Activated T-cell treated with anti-CD3 and anti-CD28 coated beads, Interleukin-2, amount 50 U/mL, for 72 hours (primary cell): ENCODE data around the gene CGB2. TPM values are rescaled to one million over a fixed set of nuclear protein-coding genes. Genes with fewer than 3 reads are reported as not detected.
"Not testable (repeated sequence)": the region's sequence is repeated elsewhere in the genome, so short reads cannot be mapped to it uniquely, and the experiment has no call there.

Source experiments
- ATAC-seq, 2 donors: fragments of 150-1000 bp; cut with Tn5 transposase; replicated peaks in 1 of 2; 2 replicates each; pipeline ENCODE4 v1.10.0; 2021; ENCODE audit warnings: moderate library complexity in 2 of 2, mild to moderate bottlenecking in 1 of 2
- DNase-seq, 2 donors: peaks; one replicate each; pipeline ENCODE4 v3.0.0; 2021 to 2022; ENCODE audit warnings: mixed read lengths in 1 of 2
- H3K27ac Mint-ChIP-seq: one replicate; pipeline ENCODE4 v1.8.0; 2022; ENCODE audit warnings: mild to moderate bottlenecking, moderate library complexity, mixed read lengths
- H3K27me3 Mint-ChIP-seq: one replicate; pipeline ENCODE4 v1.8.0; 2022; ENCODE audit warnings: low read depth, mixed read lengths
- H3K36me3 Mint-ChIP-seq, 2 donors: one replicate each; pipeline ENCODE4 v1.8.0; 2022; ENCODE audit warnings: mixed read lengths in 2 of 2, mild to moderate bottlenecking in 1 of 2; ENCODE audit not compliant: insufficient read depth in 2 of 2
- H3K4me1 Mint-ChIP-seq: one replicate; pipeline ENCODE4 v1.8.0; 2022; ENCODE audit warnings: low read depth, mixed read lengths
- H3K4me3 Mint-ChIP-seq, 2 donors: one replicate each; pipeline ENCODE4 v1.8.0; 2022; ENCODE audit warnings: mild to moderate bottlenecking in 2 of 2, mixed read lengths in 2 of 2, moderate library complexity in 2 of 2
- H3K9me3 Mint-ChIP-seq, 2 donors: one replicate each; pipeline ENCODE4 v1.8.0; 2022; ENCODE audit warnings: mixed read lengths in 2 of 2
- total RNA-seq, 2 donors: library from RNA; stranded (reverse); gene quantifications; one replicate each; pipeline ENCODE4 v1.2.3, GENCODE V29; 2022

CGB2 gene
- total RNA-seq, 2 donors from 2014 or later: 1.4 TPM; not detected in 1

DNA sequence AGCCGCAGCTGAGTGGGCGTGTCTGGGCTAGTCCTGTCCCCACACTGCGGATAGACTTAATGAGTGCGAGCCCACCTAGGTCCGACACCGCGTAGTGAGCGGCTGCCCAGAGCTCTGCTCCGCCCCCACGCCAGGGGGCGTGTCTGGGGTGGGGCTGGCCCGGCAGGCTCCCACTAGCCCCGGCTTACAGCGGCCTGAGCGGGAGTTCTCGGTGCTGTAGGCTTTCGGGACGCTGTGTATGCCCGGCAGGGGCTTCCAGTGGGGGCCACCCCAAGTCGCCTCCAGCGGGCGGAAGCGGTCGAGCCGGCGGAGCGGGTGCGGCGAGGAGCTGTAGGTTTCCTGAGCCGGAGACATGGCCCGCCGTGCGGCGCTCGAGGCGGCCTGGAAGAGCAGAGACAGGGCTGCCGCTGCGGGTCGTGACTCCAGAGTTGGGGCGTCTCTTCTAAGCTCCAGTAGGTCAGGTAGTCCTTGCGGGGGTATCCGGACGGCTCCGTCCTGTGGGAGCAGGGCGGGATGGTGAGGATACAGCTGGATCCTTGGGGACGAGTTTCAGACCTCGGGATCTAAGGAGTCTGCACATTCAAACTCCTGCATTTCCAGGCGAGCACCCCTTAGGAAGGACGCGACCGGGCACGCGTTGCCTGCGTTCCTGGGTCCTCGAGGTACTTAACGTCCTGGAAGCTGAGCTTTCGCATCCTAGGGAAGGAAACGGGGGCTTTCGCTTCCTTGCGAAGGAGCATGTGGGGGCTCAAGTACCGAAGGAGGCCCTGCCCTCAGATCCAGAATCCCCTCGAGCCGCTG is 24.6 kb downstream of the CGB2 start:
- Mint-ChIP-seq H3K4me1 (peaks cover 25% of the 10 kb centered on the region), H3K4me3 (peak overlapping the region; percentile 85 to 91), H3K36me3 (no peaks in the 10 kb centered on the region), H3K27ac (no peak overlapping the region), H3K9me3 (no peaks in the 10 kb centered on the region), H3K27me3 (peaks cover 49% of the 10 kb centered on the region)
- DNase-seq: peak; percentile 61 to 70
- ATAC-seq: peak; percentile 79 to 87

DNA sequence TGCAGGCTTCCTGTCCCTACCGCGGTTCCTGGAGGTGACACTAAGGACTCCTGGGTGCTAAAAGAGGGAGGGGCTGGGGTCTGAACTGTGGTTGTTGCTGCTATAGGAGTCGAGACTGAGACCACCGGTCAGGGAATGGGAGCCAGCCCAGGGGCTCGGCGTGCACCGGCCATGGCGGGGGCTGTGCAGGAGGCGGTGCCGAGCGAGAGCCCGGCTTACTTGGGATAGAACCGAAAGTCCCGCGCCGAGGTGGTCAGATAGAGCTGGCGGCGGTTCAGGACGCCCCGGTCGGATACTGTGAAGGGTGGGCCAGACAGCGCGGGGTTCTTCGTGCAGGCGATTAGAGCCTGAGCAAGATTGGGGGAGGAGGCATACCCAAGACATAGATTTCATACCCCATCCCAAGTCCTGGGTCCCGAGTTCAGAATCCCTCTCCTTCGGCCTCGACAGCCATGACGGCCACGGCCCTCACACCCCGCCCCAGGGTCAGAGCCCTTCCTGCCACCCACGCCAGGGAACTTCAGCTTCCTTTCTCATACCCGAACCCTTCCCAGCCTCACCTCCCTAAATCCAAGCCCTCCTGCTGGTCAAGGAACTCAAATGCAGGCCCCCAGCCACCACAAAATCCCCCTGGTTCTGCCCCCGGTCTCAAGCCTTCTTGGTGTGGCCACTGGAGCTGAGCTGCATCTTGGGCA is 25.4 kb downstream of the CGB2 start:
- H3K4me1 Mint-ChIP-seq: peaks cover 25% of the 10 kb centered on the region
- not testable (repeated sequence) for DNase-seq, H3K36me3 Mint-ChIP-seq, H3K27ac Mint-ChIP-seq, H3K9me3 Mint-ChIP-seq
- peak overlapping the region; percentile 85 to 91 for H3K4me3 Mint-ChIP-seq
- peaks cover 54% of the 10 kb centered on the region for H3K27me3 Mint-ChIP-seq
- ATAC-seq: peak in 1 of 2 donors; percentile 20

DNA sequence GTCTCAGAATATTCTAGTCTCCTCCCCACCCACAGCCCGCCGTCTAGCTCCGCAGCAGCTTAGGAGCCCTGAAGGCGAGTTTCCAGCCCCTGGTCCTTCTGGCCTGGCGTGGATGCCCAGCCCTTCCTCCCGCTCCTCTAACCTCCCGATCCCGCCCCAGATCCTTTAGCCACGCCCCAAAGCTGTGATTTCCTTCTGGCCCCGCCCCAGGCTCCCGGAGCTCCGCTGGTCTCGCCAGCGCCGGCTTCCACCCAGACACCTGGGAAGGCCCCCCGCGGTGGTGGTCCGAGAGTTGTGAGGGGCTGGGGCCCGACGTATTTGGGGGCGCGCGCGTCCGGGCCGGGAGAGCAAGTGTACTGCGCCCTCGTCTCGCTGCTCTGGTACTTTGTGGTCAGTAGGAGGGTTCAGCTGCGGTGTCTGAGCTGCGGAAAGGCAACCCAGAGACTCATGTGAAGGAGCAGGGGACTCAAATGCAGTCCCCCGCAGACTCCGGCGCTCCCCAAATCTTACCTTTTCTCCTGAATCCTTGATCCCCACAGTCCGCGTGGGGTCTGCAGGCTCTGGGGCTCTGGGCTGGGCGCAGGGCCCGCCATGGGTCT is 26.0 kb downstream of the CGB2 start, which contains the start of gene CGB7:
CGB7 (minus strand) TSS at position 114 of the 599 bp plus-strand sequence. CDS start 2,374 bp downstream, outside the sequence.
- ATAC-seq (peak; percentile 41 to 45), DNase-seq (peak; percentile 39 to 40)
- peak within 1 kb of the TSS; percentile 85 to 91 for H3K4me3 Mint-ChIP-seq
- H3K4me1 Mint-ChIP-seq: peaks cover 25% of the 10 kb centered on the region
- no peaks in the 10 kb centered on the region for H3K9me3 Mint-ChIP-seq
- peaks cover 54% of the 10 kb centered on the region for H3K27me3 Mint-ChIP-seq
- H3K27ac Mint-ChIP-seq: no peak within 1 kb of the TSS
- no peaks in the 10 kb centered on the region for H3K36me3 Mint-ChIP-seq

DNA sequence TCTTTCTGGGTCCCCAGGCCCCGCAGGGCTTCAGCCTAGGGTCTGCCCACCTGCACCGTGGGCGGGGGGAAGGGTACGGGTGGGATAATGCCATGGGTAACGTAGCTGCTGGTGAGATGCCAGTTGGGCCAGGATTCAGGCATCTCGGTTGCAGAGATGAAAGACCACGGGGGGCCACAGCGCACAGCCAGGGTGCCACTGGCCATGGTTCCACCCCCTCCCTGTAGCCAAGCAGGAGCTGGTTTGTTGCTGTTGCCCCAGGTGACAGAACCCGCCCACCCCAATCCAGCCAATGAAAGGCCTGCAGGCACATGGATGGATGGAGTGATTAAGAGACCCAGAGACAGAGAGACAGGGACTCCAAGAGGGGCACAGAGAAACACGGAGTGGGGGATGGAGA is 26.9 kb downstream of the CGB2 start:
- H3K4me3 Mint-ChIP-seq: peak overlapping the region in 1 of 2 donors; percentile 91
- H3K27me3 Mint-ChIP-seq: peaks cover 63% of the 10 kb centered on the region
- no peak overlapping the region for H3K27ac Mint-ChIP-seq
- no peaks in the 10 kb centered on the region for H3K36me3 Mint-ChIP-seq
- H3K4me1 Mint-ChIP-seq: peaks cover 25% of the 10 kb centered on the region
- ATAC-seq (peak in 1 of 2 donors; percentile 43), DNase-seq (peak; percentile 39 to 57)
- H3K9me3 Mint-ChIP-seq: no peaks in the 10 kb centered on the region

DNA sequence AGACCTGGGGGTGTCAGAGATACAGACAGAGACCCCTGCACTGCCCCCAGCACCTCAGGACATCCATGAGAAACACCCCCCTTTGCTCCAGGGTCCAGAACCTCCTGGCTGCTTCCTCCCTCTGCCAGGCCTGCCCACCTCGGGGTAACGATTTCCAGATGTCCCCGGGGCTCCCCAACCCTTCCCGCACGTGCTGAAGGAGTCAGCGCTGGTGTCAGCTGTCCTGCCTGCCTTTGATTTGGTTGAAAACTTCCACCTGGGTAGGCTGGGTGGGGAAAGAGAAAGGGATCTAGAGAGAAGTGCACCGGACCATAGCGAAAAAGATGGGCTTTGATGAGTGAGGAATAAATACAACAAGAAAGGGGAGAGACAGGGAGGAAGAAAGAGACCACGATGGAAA is 27.4 kb downstream of the CGB2 start:
- Mint-ChIP-seq H3K4me3 (no peak overlapping the region), H3K27ac (no peak overlapping the region), H3K4me1 (peaks cover 25% of the 10 kb centered on the region), H3K9me3 (no peaks in the 10 kb centered on the region), H3K27me3 (peaks cover 66% of the 10 kb centered on the region), H3K36me3 (no peaks in the 10 kb centered on the region)
- DNase-seq (no peak), ATAC-seq (no peak)

DNA sequence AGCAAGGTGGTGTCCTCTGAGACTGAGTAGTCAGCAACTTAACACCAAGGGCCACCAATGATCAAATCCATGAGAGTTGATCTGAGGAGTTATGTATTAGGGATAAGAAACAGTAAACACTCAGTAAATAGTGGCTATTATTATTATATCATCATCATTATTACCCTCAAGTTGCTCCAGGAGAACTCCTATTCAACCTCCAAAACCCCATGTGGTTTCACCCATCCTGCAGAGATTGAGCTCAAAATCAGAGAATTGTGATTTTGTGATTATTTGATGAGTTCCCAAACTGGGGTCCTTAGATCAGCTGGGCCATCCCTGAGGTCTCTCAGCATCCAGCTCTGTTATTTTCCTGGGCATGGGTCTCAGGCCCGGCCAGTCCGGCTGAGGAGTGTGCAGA is 29.3 kb downstream of the CGB2 start:
- no peak overlapping the region for H3K4me3 Mint-ChIP-seq
- no peak for ATAC-seq
- peaks cover 75% of the 10 kb centered on the region for H3K27me3 Mint-ChIP-seq
- H3K4me1 Mint-ChIP-seq: peaks cover 21% of the 10 kb centered on the region
- no peak overlapping the region for H3K27ac Mint-ChIP-seq
- H3K36me3 Mint-ChIP-seq: no peaks in the 10 kb centered on the region
- DNase-seq: no peak
- H3K9me3 Mint-ChIP-seq: no peaks in the 10 kb centered on the region

DNA sequence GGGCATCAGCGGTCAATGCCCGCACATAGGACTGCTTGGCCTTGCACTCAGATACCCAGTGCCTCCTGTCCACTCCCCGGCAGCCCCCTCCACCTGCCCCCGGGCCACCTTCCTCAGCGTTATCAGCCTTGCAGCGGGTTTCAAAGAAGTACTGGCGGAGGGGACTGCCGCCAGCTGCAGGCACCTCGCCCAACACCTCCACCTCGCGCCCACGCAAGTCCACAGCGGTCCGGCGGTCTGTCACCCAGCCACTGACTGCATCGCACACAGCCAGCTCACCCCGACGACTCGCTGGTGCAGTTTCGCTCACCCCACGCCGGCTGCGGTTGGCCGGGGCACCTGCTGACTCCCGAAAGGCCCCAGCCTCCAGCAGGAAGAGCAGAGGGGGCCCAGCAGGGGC is 29.8 kb downstream of the CGB2 start:
- Mint-ChIP-seq H3K4me3 (no peak overlapping the region), H3K36me3 (no peaks in the 10 kb centered on the region), H3K9me3 (no peaks in the 10 kb centered on the region), H3K4me1 (peaks cover 17% of the 10 kb centered on the region), H3K27me3 (peaks cover 78% of the 10 kb centered on the region), H3K27ac (no peak overlapping the region)
- ATAC-seq (peak in 1 of 2 donors; percentile 23), DNase-seq (peak in 1 of 2 donors; percentile 25)

DNA sequence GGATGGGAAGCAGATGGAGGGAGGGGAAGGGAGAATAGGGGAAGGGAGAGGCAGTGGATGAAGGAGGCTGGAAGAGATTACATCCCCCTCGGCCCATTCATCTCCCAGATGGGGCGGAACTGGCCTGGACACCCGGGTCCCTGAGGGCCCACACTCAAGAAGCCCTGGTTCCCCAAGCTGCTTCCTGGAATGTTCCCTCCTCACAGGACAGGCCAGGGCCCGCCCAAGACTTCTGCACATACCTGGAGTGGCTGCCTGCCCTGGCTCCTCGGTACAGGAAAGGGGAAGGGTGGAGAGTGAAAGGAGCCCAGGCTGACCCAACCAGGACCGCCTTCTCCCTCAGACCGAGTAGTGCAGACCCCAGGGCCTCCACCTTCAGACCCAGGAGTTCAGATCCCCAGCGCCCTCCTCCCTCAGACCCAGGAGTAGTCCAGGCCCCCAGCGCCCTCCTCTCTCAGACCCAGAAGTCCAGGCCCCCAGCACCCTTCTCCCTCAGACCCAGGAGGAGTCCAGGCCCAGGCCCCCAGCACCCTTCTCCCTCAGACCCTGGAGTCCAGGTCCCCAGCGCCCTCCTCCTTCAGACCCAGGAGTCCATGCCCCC is 32.4 kb downstream of the CGB2 start:
- Mint-ChIP-seq H3K27me3 (peaks cover 78% of the 10 kb centered on the region), H3K4me3 (peak overlapping the region in 1 of 2 donors; percentile 5), H3K27ac (no peak overlapping the region), H3K9me3 (no peaks in the 10 kb centered on the region), H3K36me3 (no peaks in the 10 kb centered on the region), H3K4me1 (no peaks in the 10 kb centered on the region)
- ATAC-seq (no peak), DNase-seq (no peak)

DNA sequence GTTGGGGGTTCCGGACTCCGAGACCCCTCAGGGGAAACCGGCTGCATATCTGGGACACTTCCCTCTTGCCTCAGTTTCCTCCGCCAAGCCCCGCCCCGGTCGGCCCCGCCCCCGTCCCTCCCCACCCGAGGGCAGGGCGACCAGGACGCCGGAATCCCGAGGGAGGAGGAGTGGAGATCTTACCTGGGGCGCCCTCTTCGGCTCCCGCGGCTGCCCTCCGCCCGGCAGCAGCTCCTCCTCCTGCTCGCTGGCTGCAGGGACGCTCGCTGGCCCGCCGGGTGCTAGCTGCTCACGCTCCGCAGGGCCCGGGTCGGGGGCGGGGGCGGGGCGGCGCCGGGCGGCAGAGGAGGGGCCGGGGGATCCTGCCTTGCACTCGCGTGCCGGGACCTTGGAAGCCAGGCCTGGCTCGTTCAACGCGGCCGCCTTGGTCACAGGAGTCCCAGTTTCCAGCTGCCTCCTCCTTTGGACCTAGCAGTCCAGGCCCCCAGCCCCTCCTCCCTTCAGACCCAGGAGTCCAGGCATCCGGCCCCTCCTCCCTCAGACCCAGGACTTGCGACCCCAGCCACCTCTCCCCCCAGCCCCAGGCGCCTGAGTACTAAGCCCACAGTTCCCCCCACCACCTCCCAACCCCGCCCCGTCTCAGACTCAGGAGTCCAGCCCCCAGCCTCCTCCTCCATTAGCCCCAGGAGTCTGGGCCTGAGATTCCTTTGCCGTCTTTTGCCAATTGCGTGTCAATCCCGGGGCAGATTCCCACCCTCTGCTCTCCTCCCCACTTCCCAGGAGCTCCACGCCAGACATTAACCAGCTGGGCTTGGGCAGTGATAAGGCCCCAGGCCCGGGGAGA is 33.3 kb downstream of the CGB2 start, which contains the start of gene NTF4:
NTF4 (minus strand) TSS at position 51 of the 844 bp plus-strand sequence. CDS start 2,821 bp downstream, outside the sequence.
- peaks cover 0 to 4% of the 10 kb centered on the region in 2 donors for H3K9me3 Mint-ChIP-seq
- peaks cover 0 to 1% of the 10 kb centered on the region in 2 donors for H3K36me3 Mint-ChIP-seq
- H3K4me3 Mint-ChIP-seq: peak within 1 kb of the TSS in 1 of 2 donors; percentile 29
- H3K27me3 Mint-ChIP-seq: peaks cover 79% of the 10 kb centered on the region
- no peak within 1 kb of the TSS for H3K27ac Mint-ChIP-seq
- H3K4me1 Mint-ChIP-seq: no peaks in the 10 kb centered on the region
- no peak for DNase-seq
- peak in 1 of 2 donors; percentile 17 for ATAC-seq

DNA sequence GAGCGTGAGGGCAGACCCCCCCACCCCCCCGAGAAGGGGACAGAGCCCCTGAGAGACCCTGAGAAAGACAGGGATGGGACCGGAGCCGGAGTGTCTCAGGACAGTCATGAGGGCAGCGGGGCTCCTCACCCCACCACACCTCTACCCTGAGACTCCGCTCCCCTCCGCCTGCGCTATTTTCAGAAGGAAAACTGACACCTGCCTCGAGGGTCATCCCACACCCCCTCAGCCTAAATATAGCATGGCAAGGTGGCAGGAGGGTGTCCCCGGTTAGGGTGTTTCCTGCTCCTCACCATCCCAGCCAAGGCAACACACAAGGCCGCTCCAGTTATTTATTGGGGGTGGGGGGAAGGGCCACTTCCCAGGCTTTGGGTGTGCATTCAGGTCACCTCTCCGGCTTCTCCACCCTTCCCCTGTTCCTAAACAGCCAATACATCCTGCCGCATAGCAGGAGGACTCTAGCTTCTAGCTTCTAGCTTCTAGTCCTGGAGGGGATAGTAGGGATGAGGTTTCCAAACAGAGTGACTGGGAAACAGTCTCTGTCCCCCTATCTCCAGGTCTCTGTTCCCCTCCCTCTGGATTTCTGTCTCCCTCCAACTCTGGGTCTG is 34.3 kb downstream of the CGB2 start:
- Mint-ChIP-seq H3K27me3 (peaks cover 79% of the 10 kb centered on the region), H3K4me3 (no peak overlapping the region), H3K9me3 (peaks cover 0 to 4% of the 10 kb centered on the region in 2 donors), H3K4me1 (no peaks in the 10 kb centered on the region), H3K36me3 (peaks cover 0 to 1% of the 10 kb centered on the region in 2 donors), H3K27ac (no peak overlapping the region)
- DNase-seq: no peak
- ATAC-seq: no peak

DNA sequence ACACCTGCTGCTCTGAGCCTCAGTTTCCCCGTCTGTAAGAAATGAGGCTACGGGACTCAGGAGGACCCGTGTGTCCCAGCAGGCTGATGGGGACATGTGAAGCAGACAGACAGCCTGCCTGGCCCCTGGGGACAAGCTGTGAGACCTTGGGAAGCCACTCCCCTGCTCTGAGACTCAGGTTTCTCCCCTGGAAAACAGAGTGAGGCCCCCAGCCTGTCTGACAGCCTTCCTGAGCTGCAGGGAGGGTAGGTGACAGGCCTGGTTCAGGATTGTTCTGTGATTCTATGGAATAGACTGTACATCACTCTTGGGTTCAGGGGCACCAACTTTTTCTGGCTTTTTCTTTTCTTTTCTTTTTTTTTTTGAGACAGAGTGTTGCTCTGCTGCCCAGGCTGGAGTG is 35.9 kb downstream of the CGB2 start:
- no peak overlapping the region for H3K4me3 Mint-ChIP-seq
- DNase-seq (no peak), ATAC-seq (no peak)
- H3K4me1 Mint-ChIP-seq: no peaks in the 10 kb centered on the region
- peaks cover 73% of the 10 kb centered on the region for H3K27me3 Mint-ChIP-seq
- peaks cover 0 to 1% of the 10 kb centered on the region in 2 donors for H3K36me3 Mint-ChIP-seq
- peaks cover 0 to 4% of the 10 kb centered on the region in 2 donors for H3K9me3 Mint-ChIP-seq
- no peak overlapping the region for H3K27ac Mint-ChIP-seq

DNA sequence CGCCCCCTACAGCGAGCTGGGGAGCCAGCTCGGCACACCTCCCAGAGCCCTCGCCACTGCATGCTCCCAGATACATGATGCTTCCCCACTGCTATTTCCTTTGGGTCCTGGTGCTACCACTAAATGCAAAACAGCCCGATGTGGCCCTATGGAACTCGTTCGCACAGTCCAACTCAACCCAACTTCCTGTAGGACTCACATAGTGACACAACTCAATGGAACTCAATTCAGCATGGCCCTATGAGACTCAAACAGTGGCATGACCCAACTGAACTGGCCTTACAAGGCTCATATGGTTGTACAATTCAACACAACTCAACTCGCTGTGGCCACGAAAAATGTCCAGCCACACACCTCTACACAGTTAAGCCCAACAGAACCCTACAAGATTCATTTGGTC is 37.3 kb downstream of the CGB2 start:
- H3K4me1 Mint-ChIP-seq: peaks cover 10% of the 10 kb centered on the region
- H3K4me3 Mint-ChIP-seq: no peak overlapping the region
- ATAC-seq (no peak), DNase-seq (no peak)
- peaks cover 0 to 4% of the 10 kb centered on the region in 2 donors for H3K9me3 Mint-ChIP-seq
- H3K36me3 Mint-ChIP-seq: peaks cover 2 to 5% of the 10 kb centered on the region in 2 donors
- peaks cover 75% of the 10 kb centered on the region for H3K27me3 Mint-ChIP-seq
- H3K27ac Mint-ChIP-seq: no peak overlapping the region
